IMR-90 (cell line): ENCODE data around the gene CHRNB1.

Experiments used
- BHLHE40 ChIP-seq: fragments of 150-350 bp; IDR thresholded peaks from 2 replicates; pipeline ENCODE4 v1.6.1; 2016; ENCODE audit warnings: mild to moderate bottlenecking, low read depth, low read length
- CTCF ChIP-seq: conservative IDR thresholded peaks from 2 replicates; pipeline ENCODE4 v1.5.1; 2012; ENCODE audit warnings: mild to moderate bottlenecking, low read depth, low read length, improper control_type of control experiment
- MAZ ChIP-seq: IDR thresholded peaks from 2 replicates; pipeline ENCODE4 v1.6.1; 2012; ENCODE audit warnings: low read depth, mild to moderate bottlenecking, low read length, improper control_type of control experiment, moderate library complexity, borderline replicate concordance
- POLR2A ChIP-seq: IDR thresholded peaks from 2 replicates; pipeline ENCODE4 v1.6.1; 2012; ENCODE audit warnings: mild to moderate bottlenecking, low read depth, low read length
- RAD21 ChIP-seq: IDR thresholded peaks from 2 replicates; pipeline ENCODE4 v1.6.1; 2012; ENCODE audit warnings: low read length, improper control_type of control experiment
- SMC3 ChIP-seq: fragments of 150-350 bp; IDR thresholded peaks from 2 replicates; pipeline ENCODE4 v1.6.1; 2016; ENCODE audit warnings: low read depth, mild to moderate bottlenecking, antibody characterized with exemption, low read length, moderate library complexity

- no peak for TF ChIP-seq CTCF
- TF ChIP-seq SMC3, result no peak
- TF ChIP-seq POLR2A, result no peak
- no peak for TF ChIP-seq MAZ
- no peak for TF ChIP-seq BHLHE40
- no peak for TF ChIP-seq RAD21
These were observed 15.2 kb downstream of the CHRNB1 start for GRCh38 chr17:7459961-7460545.
